Measurements from ENCODE around the gene ARHGEF26. TPM values are rescaled to one million over a fixed set of nuclear protein-coding genes. Genes with fewer than 3 reads are reported as not detected.
"Not testable (repeated sequence)": the region's sequence is repeated elsewhere in the genome, so short reads cannot be mapped to it uniquely, and the experiment has no call there.

ARHGEF26 gene
- total and polyA plus RNA-seq, 8 donors = 3.9 to 40.6 (median 20.9) TPM

- 51 to 75% (median 66%) methylated on average over 2 of the region's 2 CpGs for WGBS, 5 donors
- Histone ChIP-seq H3K9me3 (peaks cover 0 to 7% (median 2%) of the 10 kb centered on the region in 4 donors), H3K36me3 (no peaks in the 10 kb centered on the region), H3K27me3 (no peaks in the 10 kb centered on the region), H3K27ac (no peak overlapping the region), H3K4me1 (no peaks in the 10 kb centered on the region), H3K4me3 (no peak overlapping the region)
- TF ChIP-seq EP300 (IDR thresholded peaks at IDR 0.05) = no peak
- TF ChIP-seq POLR2A (IDR thresholded peaks at IDR 0.05) = no peak
- TF ChIP-seq CTCF (IDR thresholded peaks at IDR 0.05) = no peak
- no peak for TF ChIP-seq POLR2AphosphoS5 (IDR thresholded peaks at IDR 0.05)
- DNase-seq = peak in 1 of 2 donors; percentile 16
- intact Hi-C loops (cut with DNase I; ENCODE audit: low total_unique reads) = no loop called here
These were observed 39.9 kb upstream of the ARHGEF26 start for GRCh38 chr3:154081305-154081704.

- Histone ChIP-seq H3K27me3 (no peaks in the 10 kb centered on the region), H3K27ac (no peak overlapping the region), H3K4me3 (no peak overlapping the region), H3K9me3 (peaks cover 0 to 7% (median 2%) of the 10 kb centered on the region in 4 donors), H3K36me3 (no peaks in the 10 kb centered on the region), H3K4me1 (no peaks in the 10 kb centered on the region)
- 73 to 88% (median 85%) methylated on average over 1 of the region's 1 CpG for WGBS, 5 donors
- DNase-seq = no peak
- no peak for TF ChIP-seq CTCF (IDR thresholded peaks at IDR 0.05)
- TF ChIP-seq POLR2A (IDR thresholded peaks at IDR 0.05) = no peak
- TF ChIP-seq POLR2AphosphoS5 (IDR thresholded peaks at IDR 0.05) = no peak
- TF ChIP-seq EP300 (IDR thresholded peaks at IDR 0.05) = no peak
- intact Hi-C loops (cut with DNase I; ENCODE audit: low total_unique reads) = no loop called here
These were observed 36.1 kb upstream of the ARHGEF26 start for GRCh38 chr3:154085071-154085470.

- Histone ChIP-seq H3K4me1 (no peaks in the 10 kb centered on the region), H3K9me3 (peaks cover 0 to 7% (median 2%) of the 10 kb centered on the region in 4 donors), H3K4me3 (no peak overlapping the region), H3K27me3 (no peaks in the 10 kb centered on the region), H3K36me3 (no peaks in the 10 kb centered on the region), H3K27ac (no peak overlapping the region)
- intact Hi-C loops (cut with DNase I; ENCODE audit: low total_unique reads) = no loop called here
- 77 to 87% (median 86%) methylated on average over 4 of the region's 4 CpGs for WGBS, 5 donors
- TF ChIP-seq EP300 (IDR thresholded peaks at IDR 0.05) = no peak
- TF ChIP-seq POLR2AphosphoS5 (IDR thresholded peaks at IDR 0.05) = no peak
- no peak for TF ChIP-seq CTCF (IDR thresholded peaks at IDR 0.05)
- no peak for TF ChIP-seq POLR2A (IDR thresholded peaks at IDR 0.05)
- DNase-seq = no peak
These were observed 35.4 kb upstream of the ARHGEF26 start for GRCh38 chr3:154085799-154086198.

- no peaks in the 10 kb centered on the region for H3K27me3 ChIP-seq
- 81 to 85% (median 84%) methylated on average over 1 of the region's 1 CpG for WGBS, 5 donors
- intact Hi-C loops (cut with DNase I; ENCODE audit: low total_unique reads) = no loop called here
- TF ChIP-seq CTCF (IDR thresholded peaks at IDR 0.05) (no peak), POLR2AphosphoS5 (IDR thresholded peaks at IDR 0.05) (no peak), POLR2A (IDR thresholded peaks at IDR 0.05) (no peak), EP300 (IDR thresholded peaks at IDR 0.05) (no peak)
- H3K9me3 ChIP-seq = peaks cover 0 to 7% (median 2%) of the 10 kb centered on the region in 4 donors
- H3K4me1 ChIP-seq = no peaks in the 10 kb centered on the region
- H3K36me3 ChIP-seq = no peaks in the 10 kb centered on the region
- DNase-seq = no peak
- H3K4me3 ChIP-seq = no peak overlapping the region
- no peak overlapping the region for H3K27ac ChIP-seq
These were observed 34.9 kb upstream of the ARHGEF26 start for GRCh38 chr3:154086286-154086685.

- H3K4me3 ChIP-seq; intact Hi-C loops (cut with DNase I; ENCODE audit: low total_unique reads); H3K27me3 ChIP-seq; H3K4me1 ChIP-seq; H3K27ac ChIP-seq; H3K9me3 ChIP-seq; H3K36me3 ChIP-seq; DNase-seq: not testable (repeated sequence)
- WGBS, 5 donors = 95 to 98% (median 97%) methylated on average over 13 to 26 of the region's 26 CpGs
These were observed 33.3 kb upstream of the ARHGEF26 start for GRCh38 chr3:154087756-154088480.
